ENCODE results near the gene SFMBT1.
A peak's percentile ranks its signal among the peaks of the same experiment; 100 is the strongest.

Gene SFMBT1

GRCh38 chr3:52998771-52999513, 46.9 kb downstream of the SFMBT1 start:
- no peak for DNase-seq (ENCODE audit: low read depth)

DNA sequence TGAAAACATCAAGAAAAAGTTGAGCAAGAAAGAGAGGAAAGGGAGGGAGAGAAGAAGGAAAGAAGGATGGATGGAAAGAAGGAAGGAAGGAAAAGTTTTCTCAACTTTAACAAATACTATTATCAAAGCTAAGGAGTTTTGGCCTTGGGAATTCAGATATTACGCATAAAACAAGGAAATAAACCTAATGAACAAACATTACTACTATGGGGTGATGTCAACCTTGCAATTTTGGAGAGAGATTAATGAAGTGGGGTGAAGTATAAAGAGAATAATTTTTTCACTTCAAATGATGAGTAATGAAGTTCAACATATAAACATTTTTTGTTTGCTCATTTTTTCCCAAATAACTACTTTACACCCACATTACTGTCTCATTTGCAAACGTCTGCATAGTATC, 55.2 kb downstream of the SFMBT1 start:
- DNase-seq (ENCODE audit: low read depth), result no peak

DNA sequence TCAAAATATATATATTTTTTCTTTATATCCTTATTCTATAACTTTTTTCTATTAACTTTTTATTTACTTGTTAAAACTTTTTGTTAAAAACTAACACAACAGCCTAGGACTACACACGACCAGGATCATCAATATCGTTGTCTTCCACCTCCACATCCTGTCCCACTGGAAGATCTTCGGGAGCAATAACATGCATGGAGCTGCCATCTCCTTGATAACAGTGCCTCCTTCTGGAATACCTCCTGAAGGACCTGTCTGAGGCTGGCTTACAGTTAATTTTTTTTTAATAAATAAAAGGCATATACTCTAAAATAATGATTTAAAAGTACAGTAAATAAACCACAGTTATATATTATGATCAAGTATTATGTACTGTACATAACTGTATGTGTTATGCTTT, 58.9 kb downstream of the SFMBT1 start:
- peak; percentile 37 for DNase-seq (ENCODE audit: low read depth)

DNA sequence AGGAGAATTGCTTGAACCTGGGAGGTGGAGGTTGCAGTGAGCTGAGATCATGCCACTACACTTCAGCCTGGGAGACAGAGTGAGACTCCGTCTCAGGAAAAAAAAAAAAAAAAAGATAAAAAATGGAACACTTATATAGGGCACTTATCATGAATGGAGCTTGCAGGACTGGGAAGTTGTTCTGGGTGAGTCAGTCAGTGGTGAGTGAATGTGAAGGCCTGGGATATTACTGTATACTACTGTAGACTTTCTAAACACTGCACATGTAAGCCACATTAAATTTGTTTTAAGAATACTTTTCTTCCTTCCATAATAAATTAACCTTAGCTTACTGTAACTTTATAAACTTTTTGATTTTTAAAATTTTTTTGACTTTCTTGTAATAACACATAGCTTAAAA, 59.8 kb downstream of the SFMBT1 start:
- no peak for DNase-seq (ENCODE audit: low read depth)

DNA sequence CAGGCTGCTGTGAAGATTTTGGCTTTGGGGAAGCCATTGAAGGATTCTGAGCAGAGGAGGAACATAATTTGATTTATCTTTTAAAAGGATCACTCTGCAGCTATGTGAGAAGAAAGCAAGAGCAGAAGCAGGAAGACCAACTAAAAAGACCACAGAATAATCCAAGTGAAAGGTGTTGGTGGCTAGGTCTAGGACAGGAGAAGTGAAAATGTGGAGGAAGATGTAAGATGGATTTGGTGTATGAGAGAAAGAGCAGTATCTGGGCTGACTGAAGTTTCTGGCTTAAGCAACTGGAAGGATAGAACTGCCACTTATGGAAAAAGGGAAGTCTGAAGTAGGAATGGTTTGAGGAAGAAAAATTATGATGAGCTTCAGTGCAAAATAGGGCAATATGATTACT, 62.0 kb downstream of the SFMBT1 start:
- no peak for DNase-seq (ENCODE audit: low read depth)

- no peak for DNase-seq (ENCODE audit: low read depth)
These were observed 62.5 kb downstream of the SFMBT1 start for GRCh38 chr3:52983336-52983807.

GRCh38 chr3:52982839-52983238, 63.0 kb downstream of the SFMBT1 start:
- DNase-seq (ENCODE audit: low read depth), result no peak

DNA sequence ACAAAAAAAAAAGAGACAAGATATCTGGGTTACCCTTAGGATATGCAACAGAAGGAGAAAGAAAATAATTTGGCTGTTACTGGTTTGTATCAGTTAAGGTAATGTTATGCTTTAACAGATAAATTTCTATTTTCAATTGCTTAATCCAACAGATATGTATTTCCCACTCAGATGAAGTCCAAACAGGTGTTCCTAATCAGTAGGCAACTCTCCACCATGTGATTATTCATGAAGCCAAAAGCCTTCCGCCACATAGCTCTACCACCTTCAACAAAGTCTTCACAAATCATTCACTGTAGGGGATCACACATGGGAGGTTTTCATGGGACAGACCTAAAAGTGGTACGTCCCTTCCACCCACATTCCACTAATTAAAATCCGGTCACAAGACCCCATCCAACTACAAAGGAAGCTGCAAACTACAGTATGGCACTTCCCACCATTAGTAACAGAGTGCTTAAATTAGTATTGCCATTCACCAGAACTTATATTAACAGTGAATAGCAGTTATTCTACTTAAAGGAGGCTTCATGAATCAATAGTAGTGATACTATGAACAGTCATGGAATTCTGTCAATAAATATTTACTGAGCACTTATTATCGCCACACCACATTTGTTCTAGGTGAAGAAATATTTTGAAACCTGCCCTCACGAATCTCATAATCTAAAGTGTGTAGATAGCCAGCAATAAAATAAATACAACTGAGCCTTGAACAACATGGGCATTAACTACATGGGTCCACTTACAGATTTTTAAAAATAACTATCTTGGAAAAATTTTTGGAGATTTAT, 66.5 kb downstream of the SFMBT1 start:
- no peak for DNase-seq (ENCODE audit: low read depth)

GRCh38 chr3:52978109-52978754, 67.6 kb downstream of the SFMBT1 start:
- DNase-seq (ENCODE audit: low read depth), result no peak

DNA sequence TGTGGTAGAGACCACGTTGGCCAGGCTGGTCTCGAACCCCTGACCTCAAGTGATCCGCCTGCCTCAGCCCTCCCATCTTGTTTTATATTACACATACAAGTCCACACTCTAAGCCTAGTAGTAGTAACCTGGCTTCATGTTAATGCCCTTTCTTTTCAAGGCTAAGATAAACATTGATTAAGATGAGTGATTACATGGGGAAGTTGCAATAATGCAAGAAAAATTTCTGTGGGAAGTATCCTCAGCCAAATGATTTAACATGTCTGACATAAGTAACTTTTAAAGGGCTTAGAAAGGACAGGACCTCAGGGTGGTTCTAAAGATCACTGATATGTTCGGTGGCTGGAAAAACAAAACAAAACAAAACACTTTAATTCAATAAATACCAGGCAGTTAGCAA, 72.1 kb downstream of the SFMBT1 start:
- DNase-seq (ENCODE audit: low read depth), result no peak

DNA sequence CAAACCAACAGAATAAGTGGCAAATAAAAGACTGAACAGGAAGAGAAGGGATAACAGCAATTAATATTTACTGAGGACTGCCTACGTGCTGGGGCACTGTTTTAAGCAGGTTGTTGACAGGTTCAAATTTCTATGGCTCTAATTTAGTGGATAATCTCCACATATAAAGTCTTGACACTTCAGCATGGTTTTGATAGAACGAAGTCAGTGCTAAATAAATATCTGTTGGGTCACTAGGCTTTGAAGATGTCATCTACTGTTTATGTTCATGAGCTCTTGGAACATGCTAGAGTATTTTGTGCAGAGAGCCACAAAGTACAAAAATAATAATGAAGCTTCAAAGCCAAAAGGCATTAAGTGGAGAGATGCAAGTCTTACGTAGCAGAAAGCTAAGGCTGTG, 74.0 kb downstream of the SFMBT1 start:
- no peak for DNase-seq (ENCODE audit: low read depth)

- no peak for DNase-seq (ENCODE audit: low read depth)
These were observed 78.5 kb downstream of the SFMBT1 start for GRCh38 chr3:52967398-52967797.

DNA sequence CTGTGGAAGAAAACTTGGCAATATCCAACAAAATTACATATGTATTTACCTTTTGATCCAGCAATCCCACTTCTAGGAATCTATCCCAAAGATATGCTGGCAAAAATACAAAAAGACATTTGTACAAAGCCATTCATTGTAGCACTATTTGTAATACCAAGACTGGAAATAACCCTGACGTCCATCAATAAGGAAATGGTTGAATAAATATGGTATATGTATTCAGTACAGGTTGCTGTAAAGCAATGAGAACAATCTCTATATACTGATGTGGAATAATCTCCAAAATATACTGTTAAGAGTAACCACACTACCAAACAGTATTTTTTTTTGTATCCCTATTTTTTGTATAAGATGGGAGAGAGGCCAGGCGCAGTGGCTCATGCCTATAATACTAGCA, 83.7 kb downstream of the SFMBT1 start:
- DNase-seq (ENCODE audit: low read depth), result no peak

- no peak for DNase-seq (ENCODE audit: low read depth)
These were observed 86.1 kb downstream of the SFMBT1 start for GRCh38 chr3:52959773-52960172.

- no peak for DNase-seq (ENCODE audit: low read depth)
These were observed 106.3 kb downstream of the SFMBT1 start for GRCh38 chr3:52939600-52939999.

DNA sequence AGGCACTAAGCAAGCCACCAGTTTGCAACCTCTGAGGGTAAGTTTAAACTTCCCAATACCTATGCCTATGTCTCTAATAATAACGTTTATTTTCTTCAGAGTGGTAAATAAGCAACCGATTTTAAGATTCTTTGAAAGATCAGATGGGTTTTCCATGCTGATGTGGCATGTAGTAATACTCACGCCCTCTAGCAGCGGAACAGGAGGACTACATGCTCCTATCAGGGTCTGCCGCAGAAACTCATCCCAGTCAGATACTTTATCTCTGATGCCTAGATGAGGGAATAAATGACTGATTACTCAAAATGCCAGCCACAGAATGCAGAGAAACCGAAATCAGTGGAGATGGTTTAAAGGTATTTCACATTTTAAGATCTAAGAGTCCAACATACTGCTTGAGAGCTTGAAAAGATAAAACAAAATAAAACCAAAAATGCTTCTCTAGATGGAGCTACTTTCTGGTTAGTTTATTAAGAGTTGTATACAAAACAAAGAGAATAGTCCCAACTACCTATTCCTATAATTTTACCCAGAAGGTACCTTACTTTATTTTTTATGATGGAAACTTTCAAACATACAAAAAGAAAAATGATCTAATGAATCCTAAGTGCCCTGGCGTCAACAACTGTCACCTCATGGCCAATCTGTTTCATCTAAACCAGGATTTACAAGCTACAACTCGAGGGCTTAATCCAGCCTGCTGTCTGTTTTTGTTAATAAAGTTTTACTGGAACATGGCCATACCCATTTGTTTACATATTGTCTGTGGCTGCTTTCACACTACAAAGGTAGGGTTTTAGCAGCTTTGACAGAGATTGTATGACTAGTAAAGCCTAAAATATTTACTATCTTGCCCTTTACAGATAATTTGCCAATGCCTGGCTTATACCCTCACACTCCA, 111.0 kb downstream of the SFMBT1 start:
- DNase-seq (ENCODE audit: low read depth), result peak; percentile 53

GRCh38 chr3:52931889-52932288, 114.0 kb downstream of the SFMBT1 start:
- DNase-seq (ENCODE audit: low read depth), result no peak

- no peak for DNase-seq (ENCODE audit: low read depth)
These were observed 114.5 kb downstream of the SFMBT1 start for GRCh38 chr3:52931328-52931727.

GRCh38 chr3:52930748-52931147, 115.1 kb downstream of the SFMBT1 start:
- DNase-seq (ENCODE audit: low read depth), result no peak

GRCh38 chr3:52926554-52926953, 119.3 kb downstream of the SFMBT1 start:
- no peak for DNase-seq (ENCODE audit: low read depth)

GRCh38 chr3:52925405-52926313, 120.2 kb downstream of the SFMBT1 start:
- no peak for DNase-seq (ENCODE audit: low read depth)
